ENCODE measurements around the gene UBALD2. TPM values are rescaled to one million over a fixed set of nuclear protein-coding genes. Genes with fewer than 3 reads are reported as not detected.

UBALD2 gene
- polyA plus RNA-seq, 2 of the 4 experiments (the other 2 are of a cell fraction) = 12.8 to 21.5 TPM

DNA sequence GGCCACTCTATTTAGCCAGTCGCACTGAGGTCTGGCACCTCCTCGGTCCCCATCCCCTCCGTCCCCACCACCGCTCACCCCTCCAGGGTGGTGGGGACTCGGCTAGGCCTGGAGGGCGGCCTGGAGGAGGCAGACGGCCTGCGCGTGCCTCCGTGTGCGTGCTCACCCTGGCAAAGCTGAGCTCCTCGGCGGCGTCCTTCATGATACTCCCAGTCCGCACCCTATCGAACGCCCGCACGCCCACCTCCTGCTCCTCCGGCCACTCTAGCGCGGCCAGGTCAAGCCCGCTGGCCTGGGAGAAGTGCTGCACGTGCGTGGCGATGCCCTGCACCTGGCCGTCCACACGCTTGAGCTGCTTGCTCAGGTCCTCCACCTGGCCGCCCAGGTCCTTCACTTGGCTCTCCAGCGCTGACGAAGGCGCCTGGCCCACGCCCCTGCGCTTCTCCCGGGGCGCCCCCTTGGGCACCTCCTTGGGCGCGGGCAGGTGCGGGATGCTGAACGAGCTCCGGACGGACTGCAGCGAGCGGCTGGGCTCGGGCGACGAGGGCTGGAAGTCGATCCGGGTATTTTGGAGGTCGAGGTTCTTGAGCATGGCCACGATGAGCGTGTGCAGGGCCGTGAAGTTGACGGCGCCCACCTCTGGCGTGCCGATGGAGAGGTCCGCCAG lies 42.3 kb downstream of the UBALD2 start:
- ATAC-seq = no peak
- CTCF ChIA-PET = interaction anchor here (0.7 to 19.0 kb wide), 14 partner anchors 9 to 293 kb away, joined by 3 to 285 read pairs (median 8); partner anchors contain the start of genes PRPSAP1 and SPHK1
- FAIRE-seq = no peak
- Histone ChIP-seq H3K4me3 (no peak overlapping the region), H3K4me2 (no peak overlapping the region), H3K4me1 (no peaks in the 10 kb centered on the region), H3K27ac (no peak overlapping the region), H3K9me3 (no peaks in the 10 kb centered on the region)
- TF ChIP-seq USF2 (IDR thresholded peaks at IDR 0.05) = no peak
- no peak for TF ChIP-seq JUN (IDR thresholded peaks at IDR 0.05)
- TF ChIP-seq FOSB (CRISPR knock-in tag; IDR thresholded peaks at IDR 0.05) = no peak
- no peak for TF ChIP-seq PHF8 (IDR thresholded peaks at IDR 0.05; ENCODE audit: borderline replicate concordance, low read depth)
- TF ChIP-seq RFX5 (IDR thresholded peaks at IDR 0.05) = no peak
- TF ChIP-seq REST (IDR thresholded peaks at IDR 0.05) = no peak
- TF ChIP-seq GATA3 (IDR thresholded peaks at IDR 0.05; ENCODE audit: borderline replicate concordance) = no peak
- TF ChIP-seq HOXB13 (CRISPR knock-in tag; IDR thresholded peaks at IDR 0.05; ENCODE audit: low read depth) = no peak
- no peak for TF ChIP-seq ZFP36 (IDR thresholded peaks at IDR 0.05; ENCODE audit: borderline replicate concordance, partially characterized antibody)
- no peak for TF ChIP-seq ZC3H11A (IDR thresholded peaks at IDR 0.05)
- TF ChIP-seq KDM5A (IDR thresholded peaks at IDR 0.05) = no peak
- TF ChIP-seq RNF2 (IDR thresholded peaks at IDR 0.05; ENCODE audit: borderline replicate concordance, low read depth) = no peak
- TF ChIP-seq CEBPB (IDR thresholded peaks at IDR 0.05) = no peak
- TF ChIP-seq CBX8 (IDR thresholded peaks at IDR 0.05) = no peak
- TF ChIP-seq NR3C1 (IDR thresholded peaks at IDR 0.05) = no peak
- TF ChIP-seq MAZ (IDR thresholded peaks at IDR 0.05; ENCODE audit: borderline replicate concordance, low read depth, low read length) = no peak
- WGBS (ENCODE audit: missing lambda C conversion rate) = 97% methylated on average over 47 of the region's 58 CpGs
- no peak for DNase-seq (ENCODE audit: low read depth in 1 of 2, low spot score in 1 of 2)
- POLR2A ChIA-PET = no interaction called here

- H3K4me3 ChIP-seq = no peak within 1 kb of the TSS
- no peaks in the 10 kb centered on the region for H3K9me3 ChIP-seq
- no peak within 1 kb of the TSS for H3K4me2 ChIP-seq
- H3K27ac ChIP-seq = no peak within 1 kb of the TSS
- DNase-seq (ENCODE audit: low read depth in 1 of 2, low spot score in 1 of 2) = no peak
- no peak for FAIRE-seq
- ChIA-PET CTCF (interaction anchor here (1.0 to 19.0 kb wide), 13 partner anchors 9 to 198 kb away, joined by 3 to 285 read pairs (median 7); partner anchors contain the start of genes PRPSAP1 and SPHK1), POLR2A (no interaction called here)
- no peaks in the 10 kb centered on the region for H3K4me1 ChIP-seq
- WGBS (ENCODE audit: missing lambda C conversion rate) = 97% methylated on average over 43 of the region's 44 CpGs
- TF ChIP-seq, protein P1, sequence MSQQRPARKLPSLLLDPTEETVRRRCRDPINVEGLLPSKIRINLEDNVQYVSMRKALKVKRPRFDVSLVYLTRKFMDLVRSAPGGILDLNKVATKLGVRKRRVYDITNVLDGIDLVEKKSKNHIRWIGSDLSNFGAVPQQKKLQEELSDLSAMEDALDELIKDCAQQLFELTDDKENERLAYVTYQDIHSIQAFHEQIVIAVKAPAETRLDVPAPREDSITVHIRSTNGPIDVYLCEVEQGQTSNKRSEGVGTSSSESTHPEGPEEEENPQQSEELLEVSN (IDR thresholded peaks at IDR 0.05; ENCODE audit: borderline replicate concordance, low read depth) = no peak
- TF ChIP-seq, protein P2, sequence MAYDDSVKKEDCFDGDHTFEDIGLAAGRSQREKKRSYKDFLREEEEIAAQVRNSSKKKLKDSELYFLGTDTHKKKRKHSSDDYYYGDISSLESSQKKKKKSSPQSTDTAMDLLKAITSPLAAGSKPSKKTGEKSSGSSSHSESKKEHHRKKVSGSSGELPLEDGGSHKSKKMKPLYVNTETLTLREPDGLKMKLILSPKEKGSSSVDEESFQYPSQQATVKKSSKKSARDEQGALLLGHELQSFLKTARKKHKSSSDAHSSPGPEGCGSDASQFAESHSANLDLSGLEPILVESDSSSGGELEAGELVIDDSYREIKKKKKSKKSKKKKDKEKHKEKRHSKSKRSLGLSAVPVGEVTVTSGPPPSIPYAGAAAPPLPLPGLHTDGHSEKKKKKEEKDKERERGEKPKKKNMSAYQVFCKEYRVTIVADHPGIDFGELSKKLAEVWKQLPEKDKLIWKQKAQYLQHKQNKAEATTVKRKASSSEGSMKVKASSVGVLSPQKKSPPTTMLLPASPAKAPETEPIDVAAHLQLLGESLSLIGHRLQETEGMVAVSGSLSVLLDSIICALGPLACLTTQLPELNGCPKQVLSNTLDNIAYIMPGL (CRISPR knock-in tag; IDR thresholded peaks at IDR 0.05; ENCODE audit: borderline replicate concordance) = no peak
- TF ChIP-seq USF2 (IDR thresholded peaks at IDR 0.05) (no peak), BHLHE40 (IDR thresholded peaks at IDR 0.05; ENCODE audit: low read depth, low read length) (no peak), ZNF302 (CRISPR knock-in tag; IDR thresholded peaks at IDR 0.05) (no peak), HOXB5 (CRISPR knock-in tag; IDR thresholded peaks at IDR 0.05) (no peak), NPAS2 (CRISPR knock-in tag; IDR thresholded peaks at IDR 0.05; ENCODE audit: borderline replicate concordance) (no peak), FOXS1 (CRISPR knock-in tag; IDR thresholded peaks at IDR 0.05) (no peak), NR3C1 (IDR thresholded peaks at IDR 0.05) (no peak), HOXB13 (CRISPR knock-in tag; IDR thresholded peaks at IDR 0.05; ENCODE audit: low read depth) (no peak)
- TF ChIP-seq, protein P3, sequence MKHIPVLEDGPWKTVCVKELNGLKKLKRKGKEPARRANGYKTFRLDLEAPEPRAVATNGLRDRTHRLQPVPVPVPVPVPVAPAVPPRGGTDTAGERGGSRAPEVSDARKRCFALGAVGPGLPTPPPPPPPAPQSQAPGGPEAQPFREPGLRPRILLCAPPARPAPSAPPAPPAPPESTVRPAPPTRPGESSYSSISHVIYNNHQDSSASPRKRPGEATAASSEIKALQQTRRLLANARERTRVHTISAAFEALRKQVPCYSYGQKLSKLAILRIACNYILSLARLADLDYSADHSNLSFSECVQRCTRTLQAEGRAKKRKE (CRISPR knock-in tag; IDR thresholded peaks at IDR 0.05; ENCODE audit: low read depth) = no peak
- no peak for ATAC-seq
Measured at GRCh38 chr17:76307966-76308338, 42.8 kb downstream of the UBALD2 start, which contains the start of gene QRICH2. TSS of gene QRICH2 (minus strand) at chr17:76308276. CDS start at chr17:76307998, 278 bp downstream.
